H1 (cell line): ENCODE data around the gene UBE2H. TPM values are rescaled to one million over a fixed set of nuclear protein-coding genes. Genes with fewer than 3 reads are reported as not detected.

Experiments used
- CTCF ChIA-PET: fragments of 300-600 bp; sonication (Branson Sonifier 250); formaldehyde crosslinking; loops from one replicate; lab custom pipeline; 2021; ENCODE audit not compliant: partially characterized antibody; lab: Charles Lee
- POLR2A ChIA-PET: fragments of 300-600 bp; sonication (Branson Sonifier 250); formaldehyde crosslinking; loops from one replicate; lab custom pipeline; 2021; ENCODE audit warnings: inconsistent platforms; ENCODE audit not compliant: partially characterized antibody; lab: Charles Lee
- DNase-seq, 2 experiments: peaks; one replicate each; pipeline versions ENCODE4 v3.0.0 to v3.0.0-alpha.2; 2010 to 2022; ENCODE audit warnings: low spot score in 2 of 2, low read depth in 1 of 2, mixed read lengths in 1 of 2
- FAIRE-seq: peaks from 2 replicates; lab custom pipeline; 2011; peaks lifted over from hg19 to GRCh38; lab: Jason Lieb, UNC
- H2AFZ ChIP-seq: 2 replicates; pipeline ENCODE4 v1.8.1; 2012; ENCODE audit warnings: low read length, inconsistent platforms
- H2AK5ac ChIP-seq: 2 replicates; pipeline ENCODE4 v1.6.1; 2013; ENCODE audit warnings: low read depth, low read length
- H2BK120ac ChIP-seq: replicated peaks from 2 replicates; pipeline ENCODE3; 2013; ENCODE audit warnings: low read depth, low read length, inconsistent platforms
- H2BK12ac ChIP-seq: 2 replicates; pipeline ENCODE4 v1.6.1; 2013; ENCODE audit warnings: low read depth, low read length
- H2BK15ac ChIP-seq: 2 replicates; pipeline ENCODE4 v1.6.1; 2013; ENCODE audit warnings: low read length
- H2BK20ac ChIP-seq: 2 replicates; pipeline ENCODE4 v1.6.1; 2013; ENCODE audit warnings: low read length
- H2BK5ac ChIP-seq: 2 replicates; pipeline ENCODE4 v1.6.1; 2013; ENCODE audit warnings: low read depth, low read length
- H3K14ac ChIP-seq: 2 replicates; pipeline ENCODE4 v1.6.1; 2013; ENCODE audit warnings: inconsistent platforms; ENCODE audit not compliant: insufficient read length
- H3K18ac ChIP-seq: 2 replicates; pipeline ENCODE4 v1.6.1; 2013; ENCODE audit warnings: low read length; ENCODE audit errors: extremely low read depth
- H3K23ac ChIP-seq: 2 replicates; pipeline ENCODE4 v1.6.1; 2013; ENCODE audit warnings: inconsistent platforms; ENCODE audit not compliant: insufficient read length
- H3K23me2 ChIP-seq: 2 replicates; pipeline ENCODE4 v1.6.1; 2013; ENCODE audit warnings: low read depth, low read length
- H3K27ac ChIP-seq: 2 replicates; pipeline ENCODE4 v1.6.1; 2011; ENCODE audit warnings: low read depth, low read length, inconsistent platforms
- H3K27me3 ChIP-seq, 4 experiments: replicated peaks in 1 of 4; 1 replicate in 1 of 4; 2 replicates in 3 of 4; pipeline versions ENCODE4 v1.6.1 to v1.8.1; 2011 to 2013; ENCODE audit warnings: low read length in 3 of 4, mild to moderate bottlenecking in 3 of 4, inconsistent platforms in 2 of 4, mixed read lengths in 2 of 4, moderate library complexity in 1 of 4; ENCODE audit not compliant: control insufficient read depth in 3 of 4, insufficient read depth in 3 of 4; ENCODE audit errors: extremely low read depth in 1 of 4
- H3K36me3 ChIP-seq, 4 experiments: 2 replicates each; pipeline versions ENCODE4 v1.6.1 to v1.8.1; 2011 to 2013; ENCODE audit warnings: mild to moderate bottlenecking in 4 of 4, low read length in 3 of 4, moderate library complexity in 2 of 4, control low read depth in 1 of 4, inconsistent platforms in 1 of 4; ENCODE audit not compliant: insufficient read depth in 4 of 4, control insufficient read depth in 2 of 4
- H3K4ac ChIP-seq: replicated peaks from 2 replicates; pipeline ENCODE3; 2013; ENCODE audit warnings: low read length, low read depth, mixed read lengths, inconsistent platforms; ENCODE audit not compliant: insufficient read length
- H3K4me1 ChIP-seq, 4 experiments: replicated peaks in 1 of 4; 1 replicate in 1 of 4; 2 replicates in 3 of 4; pipeline versions ENCODE4 v1.6.1 to v1.8.1; 2011 to 2013; ENCODE audit warnings: low read length in 3 of 4, inconsistent platforms in 2 of 4, mixed read lengths in 1 of 4; ENCODE audit not compliant: insufficient read depth in 4 of 4, control insufficient read depth in 3 of 4
- H3K4me2 ChIP-seq, 2 experiments: 2 replicates each; pipeline versions ENCODE4 v1.6.1 to v1.8.1; 2011 to 2013; ENCODE audit warnings: low read depth in 2 of 2, low read length in 2 of 2, control low read depth in 1 of 2, inconsistent platforms in 1 of 2, mild to moderate bottlenecking in 1 of 2; ENCODE audit not compliant: insufficient read depth in 1 of 2
- H3K4me3 ChIP-seq, 4 experiments: fragments of 200-600, 300-600 bp in 1 of 4; sonication (generic), shearing (Covaris generic), sonication (Bioruptor Twin) in 1 of 4; 2 replicates each; pipeline versions ENCODE4 v1.5.1 to v1.8.1; 2011 to 2016; ENCODE audit warnings: low read length in 4 of 4, low read depth in 3 of 4, control low read depth in 2 of 4, inconsistent platforms in 2 of 4, mild to moderate bottlenecking in 2 of 4, mixed read lengths in 1 of 4, moderate library complexity in 1 of 4; ENCODE audit not compliant: insufficient read depth in 2 of 4; ENCODE audit errors: extremely low read depth in 1 of 4
- H3K56ac ChIP-seq: replicated peaks from 2 replicates; pipeline ENCODE3; 2013; ENCODE audit warnings: low read depth, mild to moderate bottlenecking, mixed read lengths, low read length, inconsistent platforms; ENCODE audit not compliant: insufficient read length
- H3K79me1 ChIP-seq: 2 replicates; pipeline ENCODE4 v1.6.1; 2013; ENCODE audit warnings: low read depth, low read length, control low read depth
- H3K79me2 ChIP-seq, 2 experiments: 2 replicates each; pipeline versions ENCODE4 v1.6.1 to v1.8.1; 2012 to 2013; ENCODE audit warnings: low read length in 2 of 2, mild to moderate bottlenecking in 2 of 2, inconsistent platforms in 1 of 2; ENCODE audit not compliant: insufficient read depth in 2 of 2, control insufficient read depth in 1 of 2
- H3K9ac ChIP-seq, 4 experiments: replicated peaks in 1 of 4; 1 replicate in 1 of 4; 2 replicates in 3 of 4; pipeline versions ENCODE4 v1.6.1 to v1.8.1; 2011 to 2013; ENCODE audit warnings: low read depth in 3 of 4, low read length in 3 of 4, control low read depth in 2 of 4, mild to moderate bottlenecking in 2 of 4, moderate library complexity in 2 of 4, inconsistent platforms in 1 of 4; ENCODE audit errors: extremely low read depth in 1 of 4
- H3K9me3 ChIP-seq, 2 experiments: 2 replicates each; pipeline versions ENCODE4 v1.6.1 to v1.8.1; 2012 to 2013; ENCODE audit warnings: mild to moderate bottlenecking in 2 of 2, moderate library complexity in 2 of 2, control low read depth in 1 of 2, inconsistent platforms in 1 of 2, low read depth in 1 of 2, low read length in 1 of 2, mixed read lengths in 1 of 2; ENCODE audit not compliant: insufficient read depth in 2 of 2
- H4K20me1 ChIP-seq, 2 experiments: replicated peaks in 1 of 2; 2 replicates each; pipeline versions ENCODE3 to v1.8.1; 2011 to 2013; ENCODE audit warnings: inconsistent platforms in 2 of 2, low read length in 2 of 2, mild to moderate bottlenecking in 1 of 2; ENCODE audit not compliant: insufficient read depth in 2 of 2, control insufficient read depth in 1 of 2
- H4K5ac ChIP-seq: 2 replicates; pipeline ENCODE4 v1.6.1; 2013; ENCODE audit warnings: low read length, low read depth, mixed read lengths, inconsistent platforms; ENCODE audit not compliant: insufficient read length
- H4K8ac ChIP-seq: 2 replicates; pipeline ENCODE4 v1.8.0; 2013; ENCODE audit warnings: mild to moderate bottlenecking, moderate library complexity, low read length, inconsistent platforms; ENCODE audit not compliant: insufficient read depth; ENCODE audit errors: extremely low read depth
- H4K91ac ChIP-seq: replicated peaks from 2 replicates; pipeline ENCODE3; 2013; ENCODE audit warnings: low read length, mixed read lengths, inconsistent platforms; ENCODE audit not compliant: insufficient read length
- ASH2L ChIP-seq: fragments of 200-600, 300-600 bp; sonication (generic); IDR thresholded peaks from one replicate; pipeline ENCODE4 v1.7.1; 2017; ENCODE audit warnings: low read length
- CBX5 ChIP-seq: fragments of 300-800, 300-1000 bp; sonication (generic); IDR thresholded peaks from 2 replicates; pipeline ENCODE4 v1.7.1; 2016; ENCODE audit warnings: antibody characterized with exemption, low read length, low read depth
- CBX8 ChIP-seq: fragments of 300-800, 300-1000 bp; sonication (generic); IDR thresholded peaks from 2 replicates; pipeline ENCODE4 v1.7.1; 2016; ENCODE audit warnings: low read depth, low read length, borderline replicate concordance
- CTCF ChIP-seq, 3 experiments: IDR thresholded peaks; 1 replicate in 2 of 3; 2 replicates in 1 of 3; pipeline versions ENCODE4 v1.5.1 to v1.6.1; 2011; ENCODE audit warnings: low read length in 3 of 3, mild to moderate bottlenecking in 3 of 3, inconsistent platforms in 2 of 3, low read depth in 1 of 3, moderate library complexity in 1 of 3; ENCODE audit not compliant: insufficient read depth in 1 of 3; ENCODE audit errors: control extremely low read depth in 1 of 3
- FOSL1 ChIP-seq: IDR thresholded peaks from 2 replicates; pipeline ENCODE4 v1.6.1; 2011; ENCODE audit warnings: mild to moderate bottlenecking, low read depth, low read length, moderate library complexity; ENCODE audit not compliant: insufficient read depth
- HDAC6 ChIP-seq: IDR thresholded peaks from one replicate; pipeline ENCODE4 v1.7.1; 2012; ENCODE audit warnings: low read depth, mild to moderate bottlenecking, inconsistent platforms, low read length, moderate library complexity
- KDM4A ChIP-seq: IDR thresholded peaks from one replicate; pipeline ENCODE4 v1.7.1; 2012; ENCODE audit warnings: low read depth, mild to moderate bottlenecking, moderate library complexity, low read length, inconsistent platforms; ENCODE audit not compliant: severe bottlenecking
- NANOG ChIP-seq: IDR thresholded peaks from 2 replicates; pipeline ENCODE4 v1.6.1; 2011; ENCODE audit warnings: low read length, low read depth, mild to moderate bottlenecking, inconsistent platforms; ENCODE audit not compliant: insufficient read depth, poor library complexity, severe bottlenecking
- POLR2A ChIP-seq, 2 experiments: IDR thresholded peaks; 1 replicate in 1 of 2; 2 replicates in 1 of 2; pipeline ENCODE4 v1.6.1; 2011; ENCODE audit warnings: low read depth in 2 of 2, low read length in 2 of 2, mild to moderate bottlenecking in 2 of 2; ENCODE audit errors: control extremely low read depth in 1 of 2
- SP4 ChIP-seq: IDR thresholded peaks from 2 replicates; pipeline ENCODE4 v1.6.1; 2012; ENCODE audit warnings: low read length, inconsistent platforms
- TAF7 ChIP-seq: optimal IDR thresholded peaks from 2 replicates; pipeline ENCODE3; 2011; ENCODE audit warnings: low read depth, mild to moderate bottlenecking, inconsistent platforms, low read length, moderate library complexity, borderline replicate concordance
- TCF12 ChIP-seq: IDR thresholded peaks from 2 replicates; pipeline ENCODE4 v1.6.1; 2011; ENCODE audit warnings: low read depth, mild to moderate bottlenecking, low read length
- WGBS, 2 experiments: shearing (Covaris generic) in 1 of 2; methylation state at CpG; one replicate each; pipeline versions ENCODE4 v1.1.6 to v1.1.7; 2013 to 2015; ENCODE audit warnings: low lambda C conversion rate in 2 of 2, mixed read lengths in 2 of 2, inconsistent platforms in 1 of 2, low coverage in 1 of 2, missing lambda C conversion rate in 1 of 2; ENCODE audit not compliant: insufficient replicate concordance in 2 of 2, insufficient coverage in 1 of 2, insufficient read length in 1 of 2; ENCODE audit errors: extremely low coverage in 1 of 2, missing lambda C conversion rate in 1 of 2; 5-methylcytosine and 5-hydroxymethylcytosine counted together
- polyA plus RNA-seq, 7 experiments: library from polyadenylated mRNA; depleted of rRNA in 3 of 7; stranded (reverse) in 5 of 7; unstranded in 2 of 7; fragments of >200 nt in 5 of 7; fragments of 200-250 nt in 2 of 7; gene quantifications; 1 replicate in 5 of 7; 2 replicates in 1 of 7; 4 replicates in 1 of 7; pipeline versions ENCODE4 v1.2.1 to v1.2.3, GENCODE V29; 2011 to 2013; ENCODE audit warnings: missing spikeins in 2 of 7, mixed read lengths in 2 of 7
- total RNA-seq: library from RNA; stranded (reverse); fragmentation: NEBNext Ultra II Directional; extraction: Animal tissue kit (Norgen Biotek cat#: 25700); gene quantifications from 2 replicates; pipeline ENCODE4 v1.2.1, GENCODE V29; 2021

The UBE2H gene
- total and polyA plus RNA-seq, 2 of the 8 experiments (the other 6 are each of a cell fraction or from before 2014, with no cell fraction given) = 30.6 to 62.2 TPM

GRCh38 chr7:129854401-129854800 is 98.4 kb downstream of the UBE2H start:
- no peaks in the 10 kb centered on the region for H3K23me2 ChIP-seq
- H3K23ac ChIP-seq = no peak overlapping the region
- H3K4me1 ChIP-seq = peaks cover 0 to 8% (median 4%) of the 10 kb centered on the region in 4 experiments; a peak in 4 of 7 replicates
- H2BK15ac ChIP-seq = no peak overlapping the region
- H3K27ac ChIP-seq = no peak overlapping the region
- no peak overlapping the region for H3K14ac ChIP-seq
- H3K9ac ChIP-seq = no peak overlapping the region
- H3K27me3 ChIP-seq = peaks cover 0 to 1% (median 0%) of the 10 kb centered on the region in 4 experiments; a peak in 1 of 7 replicates
- no peak overlapping the region for H2AK5ac ChIP-seq
- H3K4me3 ChIP-seq = no peak overlapping the region
- H3K56ac ChIP-seq = no peak overlapping the region
- H3K9me3 ChIP-seq = no peaks in the 10 kb centered on the region
- no peaks in the 10 kb centered on the region for H4K20me1 ChIP-seq
- H2AFZ ChIP-seq = no peak overlapping the region
- H2BK5ac ChIP-seq = no peak overlapping the region
- H3K36me3 ChIP-seq = no peaks in the 10 kb centered on the region; a peak in 1 of 8 replicates
- H4K8ac ChIP-seq = no peak overlapping the region
- H4K5ac ChIP-seq = no peak overlapping the region
- FAIRE-seq (no peak), DNase-seq (no peak)
- ChIA-PET POLR2A (no interaction called here), CTCF (interaction anchor here (3.2 kb wide), 1 partner anchor 10 kb away, joined by 13 read pairs; no protein-coding TSS in a partner anchor)
- H3K4me2 ChIP-seq = no peak overlapping the region
- H2BK120ac ChIP-seq = no peak overlapping the region
- no peaks in the 10 kb centered on the region; the same call in 1 of the 2 replicates for H3K79me1 ChIP-seq
- H2BK20ac ChIP-seq = no peak overlapping the region
- H3K4ac ChIP-seq = no peak overlapping the region
- no peak overlapping the region for H4K91ac ChIP-seq
- TF ChIP-seq NANOG (no peak), KDM4A (no peak), FOSL1 (no peak), ASH2L (no peak), CTCF (IDR thresholded peaks at IDR 0.05; ENCODE audit: control extremely low read depth in 1 of 3, insufficient read depth in 1 of 3, low read depth in 1 of 3, low read length in 3 of 3) (no peak), SP4 (no peak), HDAC6 (no peak), CBX8 (no peak), TCF12 (no peak), TAF7 (no peak), POLR2A (IDR thresholded peaks at IDR 0.05; ENCODE audit: control extremely low read depth in 1 of 2, low read depth in 2 of 2, low read length in 2 of 2) (no peak), CBX5 (no peak)
- no peak overlapping the region for H3K18ac ChIP-seq
- no peak overlapping the region for H2BK12ac ChIP-seq
- 88% methylated on average over 1 of the region's 1 CpG; no CpG with 5 or more reads in 1 of the 2 experiments for WGBS, 2 experiments
- H3K79me2 ChIP-seq = peaks cover 0 to 16% of the 10 kb centered on the region in 2 experiments; a peak in 1 of 4 replicates
